ENCODE results near the gene DARS2.
A peak's percentile ranks its signal among the peaks of the same experiment; 100 is the strongest.

Gene DARS2

GRCh38 chr1:173824315-173825081 is at the start of gene DARS2, which contains the start of gene CENPL:
Gene DARS2, plus strand, starts transcription at chr1:173824673. Its CDS starts 557 bp downstream, at chr1:173825230.
Gene CENPL, minus strand, starts transcription at chr1:173824883. Its CDS starts 13,584 bp downstream, at chr1:173811299.
- H3K79me2 ChIP-seq (ENCODE audit: insufficient read depth, low read length) = peaks cover 55% of the 10 kb centered on the region
- H3K36me3 ChIP-seq (ENCODE audit: insufficient read depth, low read length) = no peaks in the 10 kb centered on the region
- H3K4me3 ChIP-seq (ENCODE audit: low read length, poor library complexity, severe bottlenecking) = peak within 1 kb of the TSS; percentile 94
- H3K27me3 ChIP-seq (ENCODE audit: insufficient read depth, low read length, poor library complexity, severe bottlenecking) = no peaks in the 10 kb centered on the region
- H3K4me2 ChIP-seq (ENCODE audit: low read depth, low read length, poor library complexity, severe bottlenecking) = peak within 1 kb of the TSS; percentile 99
- H3K4me1 ChIP-seq (ENCODE audit: insufficient read depth, low read length, poor library complexity, severe bottlenecking) = peaks cover 37% of the 10 kb centered on the region
- H3K9me2 ChIP-seq (replicated peaks; ENCODE audit: low read depth, low read length) = no peaks in the 10 kb centered on the region
- peak within 1 kb of the TSS; percentile 94 for H2AFZ ChIP-seq (ENCODE audit: low read length)
- H3F3A ChIP-seq (ENCODE audit: low read depth) = no peaks in the 10 kb centered on the region
- H3K9ac ChIP-seq (ENCODE audit: low read depth, low read length, poor library complexity, severe bottlenecking) = peak within 1 kb of the TSS; percentile 97
- H4K20me1 ChIP-seq (ENCODE audit: insufficient read depth, low read length, poor library complexity, severe bottlenecking) = peaks cover 22% of the 10 kb centered on the region
- TF ChIP-seq CTCF (conservative IDR thresholded peaks at IDR 0.05; ENCODE audit: low read length) (no peak), EZH2phosphoT487 (IDR thresholded peaks at IDR 0.05; ENCODE audit: borderline replicate concordance) (no peak)
- no peaks in the 10 kb centered on the region for H3K9me3 ChIP-seq (ENCODE audit: insufficient read depth, low read depth, low read length)

GRCh38 chr1:173775578-173776226 is 48.8 kb upstream of the DARS2 start:
- Histone ChIP-seq H3K4me2 (ENCODE audit: low read depth, low read length, poor library complexity, severe bottlenecking) (no peak overlapping the region), H3K79me2 (ENCODE audit: insufficient read depth, low read length) (no peaks in the 10 kb centered on the region), H3K4me3 (ENCODE audit: low read length, poor library complexity, severe bottlenecking) (no peak overlapping the region), H3K4me1 (ENCODE audit: insufficient read depth, low read length, poor library complexity, severe bottlenecking) (no peaks in the 10 kb centered on the region), H2AFZ (ENCODE audit: low read length) (no peak overlapping the region), H3F3A (ENCODE audit: low read depth) (no peaks in the 10 kb centered on the region), H4K20me1 (ENCODE audit: insufficient read depth, low read length, poor library complexity, severe bottlenecking) (no peaks in the 10 kb centered on the region), H3K9me2 (replicated peaks; ENCODE audit: low read depth, low read length) (no peaks in the 10 kb centered on the region), H3K9ac (ENCODE audit: low read depth, low read length, poor library complexity, severe bottlenecking) (no peak overlapping the region), H3K27me3 (ENCODE audit: insufficient read depth, low read length, poor library complexity, severe bottlenecking) (no peaks in the 10 kb centered on the region), H3K9me3 (ENCODE audit: insufficient read depth, low read depth, low read length) (no peaks in the 10 kb centered on the region), H3K36me3 (ENCODE audit: insufficient read depth, low read length) (peaks cover 44% of the 10 kb centered on the region; the same call in 1 of the 2 replicates)
- TF ChIP-seq CTCF (conservative IDR thresholded peaks at IDR 0.05; ENCODE audit: low read length) (no peak), EZH2phosphoT487 (IDR thresholded peaks at IDR 0.05; ENCODE audit: borderline replicate concordance) (no peak)

- no peak overlapping the region for H3K4me2 ChIP-seq (ENCODE audit: low read depth, low read length, poor library complexity, severe bottlenecking)
- no peak overlapping the region for H3K4me3 ChIP-seq (ENCODE audit: low read length, poor library complexity, severe bottlenecking)
- H3F3A ChIP-seq (ENCODE audit: low read depth) = no peaks in the 10 kb centered on the region
- H3K9me2 ChIP-seq (replicated peaks; ENCODE audit: low read depth, low read length) = no peaks in the 10 kb centered on the region
- no peaks in the 10 kb centered on the region for H4K20me1 ChIP-seq (ENCODE audit: insufficient read depth, low read length, poor library complexity, severe bottlenecking)
- H3K27me3 ChIP-seq (ENCODE audit: insufficient read depth, low read length, poor library complexity, severe bottlenecking) = no peaks in the 10 kb centered on the region
- H3K9ac ChIP-seq (ENCODE audit: low read depth, low read length, poor library complexity, severe bottlenecking) = no peak overlapping the region
- H3K9me3 ChIP-seq (ENCODE audit: insufficient read depth, low read depth, low read length) = no peaks in the 10 kb centered on the region
- H3K79me2 ChIP-seq (ENCODE audit: insufficient read depth, low read length) = no peaks in the 10 kb centered on the region
- H3K4me1 ChIP-seq (ENCODE audit: insufficient read depth, low read length, poor library complexity, severe bottlenecking) = no peaks in the 10 kb centered on the region
- no peak overlapping the region for H2AFZ ChIP-seq (ENCODE audit: low read length)
- TF ChIP-seq CTCF (conservative IDR thresholded peaks at IDR 0.05; ENCODE audit: low read length) = no peak
- TF ChIP-seq EZH2phosphoT487 (IDR thresholded peaks at IDR 0.05; ENCODE audit: borderline replicate concordance) = no peak
- H3K36me3 ChIP-seq (ENCODE audit: insufficient read depth, low read length) = peaks cover 79% of the 10 kb centered on the region; the same call in 1 of the 2 replicates
Measured at GRCh38 chr1:173779936-173780335, 44.5 kb upstream of the DARS2 start.

Measured in Loucy (cell line).